Bronchial epithelial cell (primary cell): ENCODE results near the gene CACYBP. TPM values are rescaled to one million over a fixed set of nuclear protein-coding genes. Genes with fewer than 3 reads are reported as not detected.

Source experiments
- DNase-seq: peaks from one replicate; pipeline ENCODE4 v3.0.0-alpha.2; 2010; ENCODE audit warnings: low read depth
- FAIRE-seq: peaks from 2 replicates; lab custom pipeline; 2011; peaks lifted over from hg19 to GRCh38; lab: Jason Lieb, UNC
- H3K27me3 ChIP-seq: 2 replicates; pipeline ENCODE4 v1.5.1; 2011; ENCODE audit warnings: low read length; ENCODE audit not compliant: control insufficient read depth, insufficient read depth
- H3K36me3 ChIP-seq: 2 replicates; pipeline ENCODE4 v1.5.1; 2011; ENCODE audit warnings: low read length; ENCODE audit not compliant: control insufficient read depth, insufficient read depth
- H3K4me3 ChIP-seq: 2 replicates; pipeline ENCODE4 v1.5.1; 2011; ENCODE audit warnings: mild to moderate bottlenecking, low read depth, low read length, control low read depth
- CTCF ChIP-seq: IDR thresholded peaks from 2 replicates; pipeline ENCODE4 v1.5.1; 2011; ENCODE audit warnings: mild to moderate bottlenecking, moderate library complexity, low read length, control low read depth, inconsistent platforms; ENCODE audit not compliant: insufficient read depth, severe bottlenecking
- total RNA-seq: library from RNA; depleted of rRNA; stranded (reverse); fragments of >200 nt; gene quantifications from 2 replicates; pipeline ENCODE4 v1.2.1, GENCODE V29; 2014

The CACYBP gene
- total RNA-seq, 1 donor from 2014 or later: 44.2 TPM

DNA sequence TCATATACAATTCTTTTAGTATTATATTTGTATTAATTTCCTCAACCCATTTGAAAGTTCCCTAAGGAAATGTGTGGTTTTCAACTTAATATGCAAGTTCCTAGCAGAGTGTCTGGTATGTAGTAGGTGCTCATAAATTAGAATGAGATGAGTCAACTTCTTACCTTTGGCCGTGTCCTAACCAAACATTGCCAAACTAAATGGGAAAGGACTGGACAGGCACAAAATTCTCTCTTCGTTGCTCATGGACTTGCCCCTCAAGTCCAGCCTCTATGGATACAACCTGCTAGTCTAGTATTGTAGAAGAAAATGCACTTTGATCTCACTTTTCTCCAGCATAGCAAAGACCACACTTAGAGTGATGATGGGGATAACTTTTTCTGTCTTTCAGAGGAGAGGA lies 35.0 kb downstream of the CACYBP start:
- Histone ChIP-seq H3K4me3 (no peak overlapping the region), H3K36me3 (no peaks in the 10 kb centered on the region), H3K27me3 (no peaks in the 10 kb centered on the region)
- peak; percentile 81 for DNase-seq
- no peak for TF ChIP-seq CTCF
- FAIRE-seq: no peak

- TF ChIP-seq CTCF: no peak
- DNase-seq (no peak), FAIRE-seq (no peak)
- Histone ChIP-seq H3K27me3 (no peaks in the 10 kb centered on the region), H3K4me3 (no peak overlapping the region), H3K36me3 (no peaks in the 10 kb centered on the region)
These were observed 36.1 kb downstream of the CACYBP start for GRCh38 chr1:175035865-175036264.

DNA sequence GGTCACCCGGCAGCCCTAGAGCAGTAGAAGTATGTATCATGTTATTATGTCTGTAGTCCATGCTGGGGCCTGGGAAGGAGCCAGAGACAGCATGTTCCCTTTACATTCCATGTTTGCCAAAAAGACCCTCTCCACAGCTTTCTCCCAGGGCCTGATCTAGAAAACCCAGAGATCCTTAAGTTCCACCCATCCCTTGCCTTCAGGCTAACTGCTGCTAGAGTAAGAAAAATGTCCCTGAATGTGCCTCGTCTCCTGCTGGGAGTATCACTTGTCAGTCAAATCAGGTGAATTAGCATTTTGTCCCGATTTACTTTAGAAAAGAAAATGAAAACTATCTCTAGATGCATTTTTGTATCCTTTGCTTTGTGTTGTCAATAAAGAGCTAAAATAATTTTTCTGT lies 36.7 kb downstream of the CACYBP start:
- TF ChIP-seq CTCF: no peak
- Histone ChIP-seq H3K4me3 (no peak overlapping the region), H3K27me3 (no peaks in the 10 kb centered on the region), H3K36me3 (no peaks in the 10 kb centered on the region)
- DNase-seq: no peak
- FAIRE-seq: no peak

DNA sequence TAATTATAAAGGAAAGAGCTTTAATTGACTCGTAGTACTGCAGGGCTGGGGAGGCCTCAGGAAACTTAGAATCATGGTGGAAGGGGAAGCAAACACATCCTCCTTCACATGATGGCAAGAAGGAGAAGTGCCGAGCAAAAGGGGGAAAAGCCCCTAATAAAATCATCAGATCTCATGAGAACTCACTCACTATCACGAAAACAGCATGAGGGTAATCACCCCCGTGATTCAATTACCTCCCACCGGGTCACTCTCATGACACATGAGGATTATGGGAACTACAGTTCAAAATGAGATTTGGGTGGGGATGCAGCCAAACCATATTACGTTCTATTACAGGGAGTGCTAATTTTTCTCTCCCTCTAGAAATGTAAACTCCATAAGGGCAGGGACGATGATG lies 37.7 kb downstream of the CACYBP start:
- Histone ChIP-seq H3K36me3 (no peaks in the 10 kb centered on the region), H3K27me3 (no peaks in the 10 kb centered on the region), H3K4me3 (no peak overlapping the region)
- no peak for TF ChIP-seq CTCF
- no peak for DNase-seq
- FAIRE-seq: no peak

DNA sequence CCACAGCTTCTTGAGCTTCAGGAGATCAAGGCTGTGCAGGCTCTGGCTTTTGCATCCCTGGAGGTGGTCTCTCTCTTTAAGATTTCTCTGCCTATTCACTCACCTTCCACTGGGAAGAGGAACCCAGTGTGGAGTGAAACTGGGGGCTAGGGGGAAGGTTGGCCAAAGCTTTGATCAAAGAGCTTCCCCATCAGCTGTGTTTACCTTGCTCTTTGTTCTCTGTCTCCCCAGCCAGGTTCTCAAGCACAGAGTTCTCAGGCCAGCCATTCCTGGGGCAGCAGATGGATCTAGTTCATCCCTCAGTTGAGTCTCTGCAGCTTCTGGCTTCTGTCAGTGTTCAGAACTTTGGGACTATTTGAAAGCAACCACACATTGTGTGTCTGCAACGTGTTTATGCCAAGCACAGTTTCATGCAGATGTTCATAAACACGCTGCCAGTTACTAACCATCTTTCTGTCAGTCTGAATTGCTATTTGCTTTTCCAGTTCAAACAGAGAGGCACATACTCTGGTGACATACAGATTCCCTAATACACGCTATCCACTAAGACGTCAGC lies 40.7 kb downstream of the CACYBP start:
- no peak overlapping the region for H3K4me3 ChIP-seq
- FAIRE-seq: no peak
- no peak for TF ChIP-seq CTCF
- no peak for DNase-seq
- no peaks in the 10 kb centered on the region for H3K27me3 ChIP-seq
- no peaks in the 10 kb centered on the region for H3K36me3 ChIP-seq

- DNase-seq: no peak
- H3K4me3 ChIP-seq: no peak overlapping the region
- H3K36me3 ChIP-seq: no peaks in the 10 kb centered on the region
- no peak for FAIRE-seq
- H3K27me3 ChIP-seq: no peaks in the 10 kb centered on the region
- TF ChIP-seq CTCF: no peak
These were observed 42.9 kb downstream of the CACYBP start for GRCh38 chr1:175042650-175043049.
